ENCODE measurements around the gene TCF7.

Gene TCF7

GRCh38 chr5:134091626-134092121 is 22.8 kb upstream of the TCF7 start:
- DNase-seq, result no peak

DNA sequence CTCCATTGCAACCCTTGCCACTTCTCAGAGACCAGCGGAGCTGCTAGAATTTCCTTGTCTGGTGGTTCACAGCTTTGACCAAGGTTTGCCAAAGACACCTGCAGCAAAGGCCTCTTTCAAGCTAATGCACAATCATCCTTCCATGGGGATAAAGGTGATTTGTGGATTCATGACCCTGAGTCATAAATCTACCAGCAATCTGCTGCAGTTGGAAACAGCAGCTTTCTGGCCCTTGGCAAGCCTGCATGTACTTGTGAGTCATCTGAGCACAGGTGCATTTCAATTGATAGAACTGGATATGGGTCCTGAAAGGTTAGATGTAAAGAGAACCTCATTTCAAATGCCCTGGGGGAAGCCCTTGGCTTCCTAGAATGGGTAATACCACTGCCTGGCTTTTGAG is 21.6 kb upstream of the TCF7 start:
- DNase-seq, result no peak

GRCh38 chr5:134093351-134093750 is 21.1 kb upstream of the TCF7 start:
- no peak for DNase-seq

- no peak for DNase-seq
These were observed 19.2 kb upstream of the TCF7 start for GRCh38 chr5:134095293-134095692.

DNA sequence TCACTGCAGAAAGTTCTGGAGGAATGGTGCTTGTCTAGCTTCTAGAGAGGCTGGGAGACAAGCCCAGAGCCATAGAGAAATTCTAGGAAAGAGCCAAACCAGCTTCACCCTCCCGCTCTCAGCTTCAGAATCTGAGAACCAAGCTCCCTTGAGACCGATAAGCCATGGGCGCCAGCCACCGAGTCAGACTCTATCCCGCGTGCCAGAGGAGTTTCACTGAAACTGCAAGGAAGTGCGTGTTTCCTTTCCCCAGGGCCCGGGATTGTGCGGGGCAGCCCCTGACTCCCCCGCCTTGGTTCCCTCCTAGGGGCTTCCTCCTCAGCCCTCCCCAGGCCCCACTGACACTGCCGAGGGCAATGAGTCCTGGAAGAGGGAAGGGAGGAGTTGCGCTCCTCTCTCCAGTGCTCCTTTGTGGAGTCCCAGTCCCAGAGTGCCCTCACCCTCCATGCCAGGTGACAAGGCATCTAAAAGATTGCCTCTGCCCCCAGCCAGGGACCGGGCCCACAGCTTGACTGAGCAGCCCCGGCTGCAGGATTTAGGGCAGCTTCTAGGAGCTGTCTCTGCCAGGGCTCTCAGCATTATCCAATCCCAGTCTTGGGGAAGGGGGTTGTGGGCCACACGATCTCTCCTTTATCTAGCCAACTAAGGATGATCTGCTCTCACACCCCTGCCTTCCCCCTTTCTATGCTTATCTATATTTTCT is 18.4 kb upstream of the TCF7 start:
- no peak for DNase-seq

DNA sequence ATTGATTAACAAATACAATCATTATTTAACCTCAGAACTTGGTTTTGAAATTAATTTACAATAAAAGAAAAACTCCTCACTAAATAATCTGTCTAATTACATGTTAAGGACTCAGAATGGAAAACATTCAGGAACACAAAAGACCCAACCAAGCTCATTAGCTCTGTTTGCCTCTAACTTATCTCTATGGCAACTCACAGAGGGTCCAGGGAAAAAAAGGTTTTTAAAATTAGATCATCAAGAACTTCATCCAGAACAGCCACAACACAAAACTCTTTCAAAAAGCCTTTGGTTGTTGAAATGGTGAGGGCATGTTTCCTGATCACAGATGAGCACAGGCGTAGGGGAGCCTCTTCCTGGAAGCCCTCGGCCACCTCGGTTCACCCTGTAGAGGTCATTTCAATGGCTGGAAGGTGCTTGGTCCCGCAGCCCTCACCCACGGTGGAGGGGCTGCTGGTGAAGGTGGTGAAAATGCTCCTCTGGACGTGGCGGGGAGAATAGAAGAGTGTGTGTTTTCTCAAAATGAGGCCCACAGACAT is 17.2 kb upstream of the TCF7 start:
- DNase-seq, result no peak

GRCh38 chr5:134098690-134099089 is 15.8 kb upstream of the TCF7 start:
- DNase-seq, result no peak

DNA sequence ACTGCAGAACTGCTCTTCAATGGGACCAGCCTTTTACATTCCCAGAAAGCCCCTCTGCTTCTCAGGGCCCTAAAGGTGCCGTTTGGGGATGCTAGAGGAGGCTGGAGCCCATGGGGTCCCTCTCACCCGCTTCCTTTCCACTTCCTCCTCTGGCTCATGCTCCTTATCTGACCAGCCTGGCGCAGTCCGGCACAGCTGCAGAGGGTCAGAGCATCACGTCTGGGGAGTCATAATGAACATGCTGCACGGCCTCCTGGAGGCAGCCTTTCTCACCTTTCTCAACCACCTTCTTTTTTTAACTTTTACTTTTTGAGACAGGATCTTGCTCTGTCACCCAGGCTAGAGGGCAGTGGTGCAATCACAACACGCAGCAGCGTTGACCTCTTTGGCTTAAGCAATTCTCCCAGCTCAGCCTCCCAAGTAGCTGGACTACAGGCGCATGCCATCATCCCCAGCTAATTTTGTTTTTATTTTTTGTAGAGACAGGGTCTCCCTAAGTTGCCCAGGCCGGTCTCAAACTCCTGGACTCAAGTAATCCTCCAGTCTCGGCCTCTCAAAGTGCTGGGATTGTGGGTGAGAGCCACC is 15.1 kb upstream of the TCF7 start:
- DNase-seq, result no peak

DNA sequence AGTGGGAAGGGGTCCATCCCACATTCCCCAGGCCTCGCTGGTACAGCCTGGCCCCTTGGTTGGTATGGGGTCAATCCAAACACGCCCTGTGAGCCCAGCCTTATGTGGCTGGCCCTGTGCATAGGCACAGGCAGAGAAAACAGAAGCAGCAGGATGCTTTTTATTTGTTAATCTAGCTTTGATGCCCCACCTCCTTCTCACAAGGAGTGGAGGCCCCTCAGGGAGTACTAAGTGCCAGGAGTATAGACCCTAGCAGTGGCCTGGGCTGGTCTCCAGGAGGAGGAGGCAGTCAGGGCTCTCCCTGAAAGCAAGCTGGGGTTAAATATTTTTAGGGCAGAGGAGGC is 14.6 kb upstream of the TCF7 start:
- DNase-seq, result no peak

- DNase-seq, result no peak
These were observed 14.0 kb upstream of the TCF7 start for GRCh38 chr5:134100283-134101091.

DNA sequence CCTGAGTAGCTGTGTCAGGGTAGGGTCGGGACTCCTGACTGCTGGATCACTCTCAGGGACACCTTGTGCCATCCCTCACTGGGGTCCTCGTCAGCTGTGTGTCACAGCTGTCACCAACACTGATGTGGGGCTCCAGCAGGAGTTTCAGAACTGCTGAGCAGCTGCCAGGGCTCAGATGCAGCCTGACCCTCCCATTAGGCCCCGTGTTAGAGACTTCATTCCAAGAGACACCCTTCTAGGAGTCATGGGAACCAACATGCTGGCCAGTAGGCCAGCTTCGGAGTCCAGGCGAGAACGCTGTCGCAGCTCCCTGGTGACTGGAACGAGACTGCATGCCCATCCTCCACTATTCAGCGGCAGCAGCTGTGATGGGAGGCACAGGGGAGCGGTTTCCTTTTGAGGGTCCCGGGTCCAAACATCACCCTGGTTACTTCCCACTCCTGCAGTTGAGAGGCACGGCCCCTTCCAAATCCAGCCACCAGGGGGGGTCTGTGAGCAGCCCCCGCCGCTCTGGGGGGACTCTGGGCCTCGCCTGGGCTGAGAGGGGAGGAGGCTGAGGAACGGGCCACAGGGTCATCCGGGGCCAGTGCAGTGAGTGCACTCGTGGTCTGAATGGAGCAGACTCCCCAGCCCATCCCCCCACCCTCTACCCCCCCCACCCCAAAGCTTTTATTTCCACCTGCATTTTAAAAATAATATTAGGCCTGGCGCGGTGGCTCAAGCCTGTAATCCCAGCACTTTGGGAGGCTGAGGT is 12.6 kb upstream of the TCF7 start:
- peak; percentile 17 for DNase-seq

DNA sequence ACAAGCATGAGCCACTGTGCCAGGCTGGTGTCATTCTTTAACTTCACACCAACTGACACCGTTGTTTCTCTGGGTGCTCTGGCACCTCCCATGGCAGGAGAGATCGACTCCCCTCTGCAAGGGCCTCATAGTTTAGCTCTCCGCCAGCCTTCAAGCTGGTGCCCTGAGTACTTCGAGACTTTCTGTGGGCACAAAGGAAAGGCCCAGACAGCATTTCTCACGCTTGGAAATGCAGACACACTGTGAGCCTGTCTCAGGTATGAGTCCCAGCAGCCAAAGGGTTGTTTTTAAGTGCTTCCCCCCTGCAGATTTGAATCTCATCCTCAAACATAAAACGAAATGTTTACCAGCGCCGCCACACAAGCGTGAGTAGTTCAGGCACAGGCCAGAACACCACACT is 11.1 kb upstream of the TCF7 start:
- DNase-seq, result no peak

- DNase-seq, result no peak
These were observed 10.4 kb upstream of the TCF7 start for GRCh38 chr5:134103998-134104654.

DNA sequence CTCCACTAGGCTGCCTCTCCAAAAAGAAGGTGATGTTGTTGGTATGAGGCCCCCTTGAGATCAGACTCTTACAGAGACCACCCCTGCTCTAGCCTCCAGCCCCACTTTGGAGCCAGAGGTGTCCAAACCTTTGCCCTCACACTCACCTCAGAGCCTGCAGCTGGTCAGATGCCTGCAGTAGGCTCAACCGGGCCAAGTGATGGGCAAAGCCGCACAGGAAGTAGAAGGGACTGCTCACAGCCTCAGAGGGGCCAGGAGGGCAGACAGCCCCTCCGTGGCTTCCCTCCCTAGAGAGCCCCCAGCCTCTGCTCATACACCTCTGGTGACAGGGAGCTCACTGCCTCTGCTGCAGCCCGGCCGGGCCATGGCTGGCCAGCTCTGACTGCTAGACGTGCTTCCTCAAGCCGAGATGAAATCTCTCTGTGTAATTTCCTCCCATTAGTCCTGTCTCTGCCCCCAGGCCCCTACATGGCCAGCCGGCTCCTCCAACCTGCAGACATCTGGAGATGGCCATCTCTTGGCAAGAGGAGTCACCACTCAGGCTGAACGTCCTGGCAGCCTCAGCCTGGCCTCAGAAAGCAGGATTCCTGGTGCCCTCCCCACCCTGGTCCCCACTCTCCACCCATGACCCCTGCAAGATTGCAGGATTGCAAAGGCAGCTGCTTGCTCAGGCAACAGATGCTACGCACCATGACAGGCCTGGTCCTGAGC is 7.3 kb upstream of the TCF7 start:
- no peak for DNase-seq

GRCh38 chr5:134107779-134108178 is 6.7 kb upstream of the TCF7 start:
- DNase-seq, result no peak

- DNase-seq, result peak; percentile 13
These were observed 4.1 kb upstream of the TCF7 start for GRCh38 chr5:134110382-134110781.

GRCh38 chr5:134111741-134112647 is 2.5 kb upstream of the TCF7 start:
- DNase-seq, result no peak

- no peak for DNase-seq
These were observed 1.6 kb upstream of the TCF7 start for GRCh38 chr5:134112726-134113362.

GRCh38 chr5:134113363-134113889 is 1.1 kb upstream of the TCF7 start:
- no peak for DNase-seq

Measured in NCI-H345 (cell line).